Body of pancreas (tissue), 4 donors: Measurements from ENCODE around the gene NOL7. TPM values are rescaled to one million over a fixed set of nuclear protein-coding genes. Genes with fewer than 3 reads are reported as not detected.

ENCODE experiments used
- ATAC-seq: fragments of 150-250 bp; one replicate; pipeline ENCODE4 v1.9.1; 2016
- DNase-seq, 4 donors: peaks; one replicate each; pipeline ENCODE4 v3.0.0-alpha.2; 2019
- H3K27ac ChIP-seq, 4 donors: fragments of 200-600 bp; sonication (generic); 1 replicate in 3 of 4; 2 replicates in 1 of 4; pipeline versions ENCODE4 v1.5.1 to v1.6.1; 2016 to 2019; ENCODE audit warnings: mild to moderate bottlenecking in 1 of 4, mixed read lengths in 1 of 4, moderate library complexity in 1 of 4
- H3K27me3 ChIP-seq, 2 donors: fragments of 200-600 bp; sonication (generic); one replicate each; pipeline ENCODE4 v1.6.0; 2016; ENCODE audit warnings: mild to moderate bottlenecking in 1 of 2
- H3K36me3 ChIP-seq, 2 donors: fragments of 200-600 bp; sonication (generic); replicated peaks in 1 of 2; 2 replicates each; pipeline ENCODE4 v1.5.1; 2016; ENCODE audit warnings: low read depth in 2 of 2; ENCODE audit not compliant: insufficient read depth in 1 of 2
- H3K4me1 ChIP-seq: fragments of 200-600 bp; sonication (generic); one replicate; pipeline ENCODE4 v1.6.0; 2016
- H3K4me3 ChIP-seq, 2 donors: fragments of 200-600 bp; sonication (generic); 1 replicate in 1 of 2; 2 replicates in 1 of 2; pipeline ENCODE4 v1.5.1; 2016 to 2019
- H3K9me3 ChIP-seq, 3 donors: fragments of 200-600 bp; sonication (generic); 1 replicate in 2 of 3; 2 replicates in 1 of 3; pipeline ENCODE4 v1.5.1; 2016
- CTCF ChIP-seq, 7 experiments: fragments of 450-650 bp in 4 of 7; fragments of 200-600 bp in 3 of 7; sonication (generic) in 3 of 7; IDR thresholded peaks; one replicate each; pipeline ENCODE4 v1.5.1; 2016 to 2019; ENCODE audit warnings: antibody characterized with exemption in 7 of 7
- POLR2A ChIP-seq, 3 donors: fragments of 450-650 bp; IDR thresholded peaks; one replicate each; pipeline ENCODE4 v1.6.1; 2016; ENCODE audit warnings: antibody characterized with exemption in 3 of 3, mild to moderate bottlenecking in 2 of 3
- WGBS, 2 donors: methylation state at CpG; one replicate each; pipeline ENCODE4 v1.1.5; 2017; 5-methylcytosine and 5-hydroxymethylcytosine counted together
- intact Hi-C: fragments of 100-400 bp; cut with DNase I; formaldehyde crosslinking; loops from one replicate; pipeline ENCODE4 v1.15.1; 2023
- total RNA-seq, 2 donors: library from RNA; depleted of rRNA; stranded (reverse); fragments of >200 nt; gene quantifications; one replicate each; pipeline ENCODE4 v1.1.0, GENCODE V29; 2016

NOL7 gene
- total RNA-seq, 2 donors from 2014 or later, result 52.1 to 164 TPM

- DNase-seq, result no peak
- intact Hi-C loops, result loop anchor here (10.0 kb wide), 1 partner anchor 241 kb away; no protein-coding TSS in a partner anchor
- Histone ChIP-seq H3K27ac (peak overlapping the region; percentile 97 to 99 (median 98)), H3K9me3 (no peaks in the 10 kb centered on the region), H3K4me3 (peak overlapping the region; percentile 55 to 58), H3K27me3 (no peaks in the 10 kb centered on the region), H3K36me3 (no peaks in the 10 kb centered on the region), H3K4me1 (peaks cover 8% of the 10 kb centered on the region)
- no peak for ATAC-seq
- TF ChIP-seq POLR2A (IDR thresholded peaks at IDR 0.05), result no peak
- TF ChIP-seq CTCF (IDR thresholded peaks at IDR 0.05), result peak in 6 of 7 experiments; percentile 63 to 83 (median 73)
- WGBS, 2 donors, result 22 to 25% methylated on average over 3 of the region's 3 CpGs
Observed at GRCh38 chr6:13575377-13575775, 39.8 kb upstream of the NOL7 start.

GRCh38 chr6:13576017-13576416 is 39.1 kb upstream of the NOL7 start:
- TF ChIP-seq POLR2A (IDR thresholded peaks at IDR 0.05) (no peak), CTCF (IDR thresholded peaks at IDR 0.05) (no peak)
- Histone ChIP-seq H3K4me1 (peaks cover 8% of the 10 kb centered on the region), H3K27ac (peak overlapping the region in 1 of 4 donors; percentile 97), H3K4me3 (no peak overlapping the region), H3K27me3 (no peaks in the 10 kb centered on the region), H3K36me3 (no peaks in the 10 kb centered on the region), H3K9me3 (no peaks in the 10 kb centered on the region)
- intact Hi-C loops, result loop anchor here (10.0 kb wide), 1 partner anchor 241 kb away; no protein-coding TSS in a partner anchor
- WGBS, 2 donors, result 90 to 91% methylated on average over 3 of the region's 3 CpGs
- DNase-seq (no peak), ATAC-seq (no peak)

- Histone ChIP-seq H3K27me3 (no peaks in the 10 kb centered on the region), H3K36me3 (no peaks in the 10 kb centered on the region), H3K4me3 (no peak overlapping the region), H3K27ac (no peak overlapping the region), H3K4me1 (peaks cover 8% of the 10 kb centered on the region), H3K9me3 (no peaks in the 10 kb centered on the region)
- TF ChIP-seq POLR2A (IDR thresholded peaks at IDR 0.05), result no peak
- no peak for TF ChIP-seq CTCF (IDR thresholded peaks at IDR 0.05)
- no peak for ATAC-seq
- intact Hi-C loops, result loop anchor here (10.0 kb wide), 1 partner anchor 243 kb away; no protein-coding TSS in a partner anchor
- 92 to 95% methylated on average over 3 of the region's 3 CpGs for WGBS, 2 donors
- DNase-seq, result no peak
Observed at GRCh38 chr6:13577926-13578325, 37.2 kb upstream of the NOL7 start.

- Histone ChIP-seq H3K27ac (no peak overlapping the region), H3K9me3 (no peaks in the 10 kb centered on the region), H3K4me3 (no peak overlapping the region), H3K4me1 (no peaks in the 10 kb centered on the region), H3K36me3 (no peaks in the 10 kb centered on the region), H3K27me3 (no peaks in the 10 kb centered on the region)
- DNase-seq (peak in 1 of 4 donors; percentile 25), ATAC-seq (no peak)
- TF ChIP-seq POLR2A (IDR thresholded peaks at IDR 0.05) (no peak), CTCF (IDR thresholded peaks at IDR 0.05) (no peak)
- WGBS, 2 donors, result 59 to 64% methylated on average over 1 of the region's 1 CpG
- intact Hi-C loops, result loop anchor here (10.0 kb wide), 1 partner anchor 245 kb away; no protein-coding TSS in a partner anchor
Observed at GRCh38 chr6:13579911-13580310, 35.2 kb upstream of the NOL7 start.

- no peak for ATAC-seq
- no peaks in the 10 kb centered on the region for H3K9me3 ChIP-seq
- H3K36me3 ChIP-seq, result no peaks in the 10 kb centered on the region
- H3K27ac ChIP-seq, result no peak overlapping the region
- no peaks in the 10 kb centered on the region for H3K4me1 ChIP-seq
- H3K27me3 ChIP-seq, result no peaks in the 10 kb centered on the region
- peak in 1 of 4 donors; percentile 30 for DNase-seq
- no peak for TF ChIP-seq CTCF (IDR thresholded peaks at IDR 0.05)
- TF ChIP-seq POLR2A (IDR thresholded peaks at IDR 0.05), result no peak
- H3K4me3 ChIP-seq, result no peak overlapping the region
- 74 to 89% methylated on average over 9 of the region's 9 CpGs for WGBS, 2 donors
- intact Hi-C loops, result no loop called here
Observed at GRCh38 chr6:13581700-13582229, 33.4 kb upstream of the NOL7 start.
